HepG2 (cell line): ENCODE data around the gene THEM4. TPM values are rescaled to one million over a fixed set of nuclear protein-coding genes. Genes with fewer than 3 reads are reported as not detected.
A peak's percentile ranks its signal among the peaks of the same experiment; 100 is the strongest.

Experiments used
- ATF2 ChIP-seq: sonication (generic); formaldehyde crosslinking; IDR thresholded peaks from 2 replicates; pipeline ENCODE4 v1.4.0; 2020; ENCODE audit warnings: missing genetic modification reagents
- BCL3 ChIP-seq: sonication (generic); formaldehyde crosslinking; IDR thresholded peaks from 2 replicates; pipeline ENCODE4 v1.5.1; 2020; ENCODE audit warnings: mild to moderate bottlenecking, missing genetic modification reagents, moderate library complexity
- FOXA3 ChIP-seq: IDR thresholded peaks from 2 replicates; pipeline ENCODE4 v1.6.1; 2016; ENCODE audit warnings: missing genetic modification reagents, missing compliant biosample characterization
- FOXC1 ChIP-seq: sonication (generic); formaldehyde crosslinking; IDR thresholded peaks from 2 replicates; pipeline ENCODE4 v1.8.0; 2022; ENCODE audit warnings: mild to moderate bottlenecking, missing genetic modification reagents, borderline replicate concordance
- LCORL ChIP-seq, 2 experiments: fragments of 450-650 bp in 1 of 2; sonication (generic) in 1 of 2; formaldehyde crosslinking in 1 of 2; IDR thresholded peaks; 2 replicates each; pipeline versions ENCODE4 v1.5.0 to v1.6.1; 2017 to 2020; ENCODE audit warnings: antibody characterized with exemption in 1 of 2, missing genetic modification reagents in 1 of 2
- MED13 ChIP-seq: sonication (generic); formaldehyde crosslinking; IDR thresholded peaks from 2 replicates; pipeline ENCODE4 v1.5.0; 2020; ENCODE audit warnings: missing genetic modification reagents
- MXD1 ChIP-seq: sonication (generic); formaldehyde crosslinking; IDR thresholded peaks from 2 replicates; pipeline ENCODE4 v1.4.0; 2020; ENCODE audit warnings: mild to moderate bottlenecking, missing genetic modification reagents
- POLR2A ChIP-seq, 2 experiments: IDR thresholded peaks; 2 replicates each; pipeline ENCODE4 v1.6.1; 2011; ENCODE audit warnings: low read depth in 2 of 2, low read length in 2 of 2, mild to moderate bottlenecking in 1 of 2, moderate library complexity in 1 of 2; ENCODE audit not compliant: insufficient read depth in 1 of 2
- ZBTB3 ChIP-seq: sonication (generic); formaldehyde crosslinking; IDR thresholded peaks from 2 replicates; pipeline ENCODE4 v1.4.0; 2020; ENCODE audit warnings: low read depth, mild to moderate bottlenecking, moderate library complexity, missing genetic modification reagents, borderline replicate concordance
- ZNF138 ChIP-seq: sonication (generic); formaldehyde crosslinking; IDR thresholded peaks from 2 replicates; pipeline ENCODE4 v1.5.0; 2020; ENCODE audit warnings: mild to moderate bottlenecking, low read depth, missing genetic modification reagents
- ZNF230 ChIP-seq: sonication (generic); formaldehyde crosslinking; IDR thresholded peaks from 2 replicates; pipeline ENCODE4 v1.4.0; 2020; ENCODE audit warnings: mild to moderate bottlenecking, missing genetic modification reagents
- ZNF558 ChIP-seq: sonication (generic); formaldehyde crosslinking; IDR thresholded peaks from 2 replicates; pipeline ENCODE4 v1.9.0; 2022; ENCODE audit warnings: mild to moderate bottlenecking, missing genetic modification reagents, borderline replicate concordance
- ZNF788 ChIP-seq: sonication (generic); formaldehyde crosslinking; IDR thresholded peaks from 2 replicates; pipeline ENCODE4 v1.5.0; 2020; ENCODE audit warnings: mild to moderate bottlenecking, missing genetic modification reagents, borderline replicate concordance
- polyA plus RNA-seq, 8 experiments: library from polyadenylated mRNA; depleted of rRNA in 3 of 8; stranded (reverse) in 7 of 8; unstranded in 1 of 8; fragments of >200 nt; fragmentation: Illumina TruSeq in 4 of 8; extraction: Trizol in 4 of 8; gene quantifications; 2 replicates each; pipeline versions ENCODE4 v1.2.1 to v1.2.3, GENCODE V29; 2011 to 2016; ENCODE audit warnings: low read depth in 4 of 8, missing spikeins in 1 of 8, mixed read lengths in 1 of 8; ENCODE audit not compliant: insufficient read depth in 1 of 8
- total RNA-seq, 5 experiments: library from RNA; depleted of rRNA; stranded (reverse); fragments of >200 nt; fragmentation: Illumina TruSeq; extraction: Trizol; gene quantifications; 2 replicates each; pipeline ENCODE4 v1.2.3, GENCODE V29; 2016; ENCODE audit warnings: low read depth in 1 of 5
- TF ChIP-seq, protein P1 (sequence below): IDR thresholded peaks from 2 replicates; pipeline ENCODE4 v1.6.1; 2018; ENCODE audit warnings: missing genetic modification reagents, mild to moderate bottlenecking, missing compliant biosample characterization
- TF ChIP-seq, protein P2 (sequence below): sonication (generic); formaldehyde crosslinking; IDR thresholded peaks from 2 replicates; pipeline ENCODE4 v1.5.1; 2020; ENCODE audit warnings: mild to moderate bottlenecking, missing genetic modification reagents, moderate library complexity
- TF ChIP-seq, protein P3 (sequence below): sonication (generic); formaldehyde crosslinking; IDR thresholded peaks from 2 replicates; pipeline ENCODE4 v1.8.0; 2022; ENCODE audit warnings: missing genetic modification reagents, low read depth, mild to moderate bottlenecking, borderline replicate concordance

The THEM4 gene
- total and polyA plus RNA-seq, 2 of the 13 experiments (the other 11 are each of a cell fraction or from before 2014, with no cell fraction given), result 10.9 to 13.9 TPM

- TF ChIP-seq ATF2 (peak; percentile 83), FOXC1 (peak; percentile 69), FOXA3 (CRISPR knock-in tag) (peak; percentile 61; the same call in 1 of the 2 replicates), BCL3 (peak; percentile 89), MED13 (CRISPR knock-in tag) (peak; percentile 40; the same call in 1 of the 2 replicates), ZNF558 (CRISPR knock-in tag) (peak; percentile 83; the same call in 1 of the 2 replicates), LCORL (IDR thresholded peaks at IDR 0.05) (no peak), LCORL (CRISPR knock-in tag; IDR thresholded peaks at IDR 0.05) (peak; percentile 64; the same call in 1 of the 2 replicates), MXD1 (CRISPR knock-in tag) (peak; percentile 85), ZBTB3 (CRISPR knock-in tag) (no peak; the same call in 1 of the 2 replicates), ZNF138 (CRISPR knock-in tag) (no peak), POLR2A (IDR thresholded peaks at IDR 0.05; ENCODE audit: insufficient read depth in 1 of 2, low read depth in 2 of 2, low read length in 2 of 2) (peak; percentile 86), ZNF230 (CRISPR knock-in tag) (peak; percentile 61; the same call in 1 of the 2 replicates), ZNF788 (peak; percentile 93; the same call in 1 of the 2 replicates)
- TF ChIP-seq, protein P1, sequence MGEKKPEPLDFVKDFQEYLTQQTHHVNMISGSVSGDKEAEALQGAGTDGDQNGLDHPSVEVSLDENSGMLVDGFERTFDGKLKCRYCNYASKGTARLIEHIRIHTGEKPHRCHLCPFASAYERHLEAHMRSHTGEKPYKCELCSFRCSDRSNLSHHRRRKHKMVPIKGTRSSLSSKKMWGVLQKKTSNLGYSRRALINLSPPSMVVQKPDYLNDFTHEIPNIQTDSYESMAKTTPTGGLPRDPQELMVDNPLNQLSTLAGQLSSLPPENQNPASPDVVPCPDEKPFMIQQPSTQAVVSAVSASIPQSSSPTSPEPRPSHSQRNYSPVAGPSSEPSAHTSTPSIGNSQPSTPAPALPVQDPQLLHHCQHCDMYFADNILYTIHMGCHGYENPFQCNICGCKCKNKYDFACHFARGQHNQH (CRISPR knock-in tag), result peak; percentile 86
- TF ChIP-seq, protein P2, sequence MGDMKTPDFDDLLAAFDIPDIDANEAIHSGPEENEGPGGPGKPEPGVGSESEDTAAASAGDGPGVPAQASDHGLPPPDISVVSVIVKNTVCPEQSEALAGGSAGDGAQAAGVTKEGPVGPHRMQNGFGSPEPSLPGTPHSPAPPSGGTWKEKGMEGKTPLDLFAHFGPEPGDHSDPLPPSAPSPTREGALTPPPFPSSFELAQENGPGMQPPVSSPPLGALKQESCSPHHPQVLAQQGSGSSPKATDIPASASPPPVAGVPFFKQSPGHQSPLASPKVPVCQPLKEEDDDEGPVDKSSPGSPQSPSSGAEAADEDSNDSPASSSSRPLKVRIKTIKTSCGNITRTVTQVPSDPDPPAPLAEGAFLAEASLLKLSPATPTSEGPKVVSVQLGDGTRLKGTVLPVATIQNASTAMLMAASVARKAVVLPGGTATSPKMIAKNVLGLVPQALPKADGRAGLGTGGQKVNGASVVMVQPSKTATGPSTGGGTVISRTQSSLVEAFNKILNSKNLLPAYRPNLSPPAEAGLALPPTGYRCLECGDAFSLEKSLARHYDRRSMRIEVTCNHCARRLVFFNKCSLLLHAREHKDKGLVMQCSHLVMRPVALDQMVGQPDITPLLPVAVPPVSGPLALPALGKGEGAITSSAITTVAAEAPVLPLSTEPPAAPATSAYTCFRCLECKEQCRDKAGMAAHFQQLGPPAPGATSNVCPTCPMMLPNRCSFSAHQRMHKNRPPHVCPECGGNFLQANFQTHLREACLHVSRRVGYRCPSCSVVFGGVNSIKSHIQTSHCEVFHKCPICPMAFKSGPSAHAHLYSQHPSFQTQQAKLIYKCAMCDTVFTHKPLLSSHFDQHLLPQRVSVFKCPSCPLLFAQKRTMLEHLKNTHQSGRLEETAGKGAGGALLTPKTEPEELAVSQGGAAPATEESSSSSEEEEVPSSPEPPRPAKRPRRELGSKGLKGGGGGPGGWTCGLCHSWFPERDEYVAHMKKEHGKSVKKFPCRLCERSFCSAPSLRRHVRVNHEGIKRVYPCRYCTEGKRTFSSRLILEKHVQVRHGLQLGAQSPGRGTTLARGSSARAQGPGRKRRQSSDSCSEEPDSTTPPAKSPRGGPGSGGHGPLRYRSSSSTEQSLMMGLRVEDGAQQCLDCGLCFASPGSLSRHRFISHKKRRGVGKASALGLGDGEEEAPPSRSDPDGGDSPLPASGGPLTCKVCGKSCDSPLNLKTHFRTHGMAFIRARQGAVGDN (CRISPR knock-in tag), result peak; percentile 97
- TF ChIP-seq, protein P3, sequence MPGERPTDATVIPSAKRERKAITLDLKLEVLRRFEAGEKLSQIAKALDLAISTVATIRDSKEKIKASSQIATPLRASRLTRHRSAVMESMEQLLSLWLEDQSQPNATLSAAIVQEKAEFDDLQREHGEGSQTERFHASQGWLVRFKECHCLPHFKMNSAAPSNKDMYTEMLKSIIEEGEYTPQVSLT (CRISPR knock-in tag), result no peak
These were observed at the start of gene THEM4 (continued) for GRCh38 chr1:151909167-151910149.
